Measurements from ENCODE around the gene PLXDC2. TPM values are rescaled to one million over a fixed set of nuclear protein-coding genes. Genes with fewer than 3 reads are reported as not detected.

Gene PLXDC2
- total RNA-seq, 1 experiment from 2014 or later: 0.20 TPM

- H4K20me1 ChIP-seq (ENCODE audit: insufficient read depth): no peaks in the 10 kb centered on the region
- H3K36me3 ChIP-seq (ENCODE audit: control insufficient read depth in 1 of 2, insufficient read depth in 2 of 2, low read length in 2 of 2): no peaks in the 10 kb centered on the region
- ChIA-PET CTCF (no interaction called here), POLR2A (no interaction called here), RAD21 (ENCODE audit: low non-redundant PET in 1 of 2, low total read pairs in 2 of 2, uncharacterized antibody in 2 of 2, unreplicated experiment in 2 of 2) (no interaction called here)
- no peak overlapping the region for H3K9ac ChIP-seq (ENCODE audit: low read length)
- H3K27me3 ChIP-seq (ENCODE audit: insufficient read depth, low read length): no peaks in the 10 kb centered on the region
- TF ChIP-seq MAX (IDR thresholded peaks at IDR 0.05): no peak
- TF ChIP-seq REST (IDR thresholded peaks at IDR 0.05; ENCODE audit: low read depth): no peak
- TF ChIP-seq CBX3 (IDR thresholded peaks at IDR 0.05; ENCODE audit: low read depth): no peak
- TF ChIP-seq EGR1 (IDR thresholded peaks at IDR 0.05; ENCODE audit: low read depth): no peak
- TF ChIP-seq FOSL1 (IDR thresholded peaks at IDR 0.05; ENCODE audit: low read depth): no peak
- TF ChIP-seq ELF1 (IDR thresholded peaks at IDR 0.05; ENCODE audit: borderline replicate concordance, low read depth): no peak
- TF ChIP-seq ATF3 (IDR thresholded peaks at IDR 0.05): no peak
- no peak for TF ChIP-seq YY1 (IDR thresholded peaks at IDR 0.05; ENCODE audit: extremely low read depth, insufficient replicate concordance, low read depth, low read length)
- no peak for TF ChIP-seq POLR2A (IDR thresholded peaks at IDR 0.05; ENCODE audit: borderline replicate concordance, extremely low read depth, insufficient read depth, insufficient read length)
- no peak for DNase-seq (ENCODE audit: low read depth, low spot score)
- H3K4me2 ChIP-seq (ENCODE audit: low read length): no peak overlapping the region
- ATAC-seq: no peak
- no peaks in the 10 kb centered on the region for H3K79me2 ChIP-seq (ENCODE audit: insufficient read depth, low read length)
- H2AFZ ChIP-seq (ENCODE audit: low read depth, low read length, poor library complexity, severe bottlenecking): no peak overlapping the region
- no peak overlapping the region for H3K4me3 ChIP-seq (replicated peaks in 1 of 2; ENCODE audit: low read depth in 1 of 2, low read length in 2 of 2)
- no peaks in the 10 kb centered on the region for H3K4me1 ChIP-seq (ENCODE audit: control insufficient read depth in 1 of 2, insufficient read depth in 2 of 2, low read length in 2 of 2)
- H3K9me2 ChIP-seq (ENCODE audit: insufficient read depth): no peaks in the 10 kb centered on the region
- no TSS peak for BruUV-seq (replicated peaks)
- no peak overlapping the region for H3K27ac ChIP-seq (ENCODE audit: low read depth, low read length)
- intact Hi-C loops (cut with micrococcal nuclease): no loop called here
- peaks cover 12 to 13% of the 10 kb centered on the region in 2 experiments; a peak in 3 of 4 replicates for H3K9me3 ChIP-seq (ENCODE audit: control insufficient read depth in 1 of 2, insufficient read depth in 1 of 2, low read depth in 1 of 2, low read length in 2 of 2)
Observed at GRCh38 chr10:19860107-19860506, 43.9 kb downstream of the PLXDC2 start.

Measured in HCT116 (cell line).